HG02763 (cell line): Measurements from ENCODE around the gene PFDN2.
A peak's percentile ranks its signal among the peaks of the same experiment; 100 is the strongest.

ENCODE experiments used
- ATAC-seq: cut with Tn5 transposase; IDR thresholded peaks from one replicate; pipeline ENCODE4 v1.9.1; 2021; ENCODE audit warnings: mild to moderate bottlenecking, moderate library complexity; ENCODE audit not compliant: unreplicated experiment

PFDN2 gene

DNA sequence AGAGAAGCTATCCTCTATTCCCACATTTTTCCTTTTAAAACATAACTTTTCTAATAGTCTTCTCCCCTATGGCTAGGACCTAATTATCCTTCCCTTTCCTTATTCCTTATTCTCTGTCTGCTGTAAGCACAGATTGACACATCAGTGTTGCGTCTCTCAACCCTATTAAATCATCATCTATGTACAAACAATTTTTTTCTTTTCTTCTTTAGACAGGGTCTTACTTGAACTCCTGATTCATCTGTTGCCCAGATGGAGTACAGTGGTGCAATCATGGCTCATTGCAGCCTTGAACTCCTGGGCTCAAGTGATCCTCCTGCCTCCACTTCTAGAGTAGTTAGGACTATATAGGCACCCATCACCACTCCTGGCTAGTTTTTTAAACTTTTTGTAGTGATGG is 11.4 kb downstream of the PFDN2 start:
- no peak for ATAC-seq

DNA sequence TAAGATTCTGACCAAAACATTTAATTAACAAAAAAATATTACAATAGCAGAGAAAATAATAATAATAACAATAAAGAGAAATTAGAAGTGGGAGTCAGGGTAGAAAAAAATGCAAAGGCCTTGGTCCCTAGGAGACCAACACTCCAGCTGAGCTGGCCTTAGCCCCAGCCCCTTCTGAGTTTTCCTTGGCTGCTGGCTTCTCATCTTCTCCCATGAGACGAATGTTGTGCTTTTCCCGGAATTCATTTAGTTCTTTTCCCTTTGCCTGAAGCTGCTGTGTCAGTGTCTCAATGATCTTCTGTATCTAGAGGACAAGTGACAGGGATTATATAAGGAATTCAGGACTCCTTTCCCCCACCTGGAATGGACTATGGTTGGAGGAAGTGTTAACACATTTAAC is 17.3 kb downstream of the PFDN2 start:
- no peak for ATAC-seq

DNA sequence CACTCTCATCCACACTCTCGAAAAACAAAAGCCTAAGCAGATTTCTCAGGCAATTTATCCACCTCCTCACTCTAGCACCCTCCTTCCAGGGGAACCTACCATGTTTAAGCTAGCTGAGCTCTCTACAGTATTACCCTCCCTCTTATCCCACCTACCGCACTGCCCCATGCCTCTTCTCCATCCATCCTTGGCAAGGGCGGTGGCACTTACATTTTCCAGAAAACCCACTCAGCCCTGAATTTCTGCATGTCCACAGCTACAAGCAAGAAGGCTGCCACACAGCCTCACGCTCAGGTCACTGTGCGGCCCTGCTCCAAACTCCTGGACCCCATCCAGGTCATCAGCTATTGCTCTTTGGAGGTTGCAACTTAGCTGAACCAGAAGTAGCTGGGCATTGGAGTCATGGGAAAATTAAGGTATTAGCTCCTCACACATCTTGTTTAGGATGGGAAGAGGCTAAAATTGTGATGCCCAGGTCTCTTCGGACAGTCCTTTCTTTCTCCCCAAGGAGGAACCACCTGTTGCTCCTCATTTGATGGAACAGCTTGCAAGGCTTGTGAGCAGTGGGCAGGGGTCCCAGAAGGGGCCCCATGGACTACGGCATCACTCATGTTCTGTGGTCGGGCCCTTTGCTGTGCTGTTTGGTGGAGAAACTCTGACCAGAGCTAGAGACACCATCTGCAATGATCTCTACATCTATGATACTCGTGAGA is 18.6 kb downstream of the PFDN2 start:
- ATAC-seq, result no peak

DNA sequence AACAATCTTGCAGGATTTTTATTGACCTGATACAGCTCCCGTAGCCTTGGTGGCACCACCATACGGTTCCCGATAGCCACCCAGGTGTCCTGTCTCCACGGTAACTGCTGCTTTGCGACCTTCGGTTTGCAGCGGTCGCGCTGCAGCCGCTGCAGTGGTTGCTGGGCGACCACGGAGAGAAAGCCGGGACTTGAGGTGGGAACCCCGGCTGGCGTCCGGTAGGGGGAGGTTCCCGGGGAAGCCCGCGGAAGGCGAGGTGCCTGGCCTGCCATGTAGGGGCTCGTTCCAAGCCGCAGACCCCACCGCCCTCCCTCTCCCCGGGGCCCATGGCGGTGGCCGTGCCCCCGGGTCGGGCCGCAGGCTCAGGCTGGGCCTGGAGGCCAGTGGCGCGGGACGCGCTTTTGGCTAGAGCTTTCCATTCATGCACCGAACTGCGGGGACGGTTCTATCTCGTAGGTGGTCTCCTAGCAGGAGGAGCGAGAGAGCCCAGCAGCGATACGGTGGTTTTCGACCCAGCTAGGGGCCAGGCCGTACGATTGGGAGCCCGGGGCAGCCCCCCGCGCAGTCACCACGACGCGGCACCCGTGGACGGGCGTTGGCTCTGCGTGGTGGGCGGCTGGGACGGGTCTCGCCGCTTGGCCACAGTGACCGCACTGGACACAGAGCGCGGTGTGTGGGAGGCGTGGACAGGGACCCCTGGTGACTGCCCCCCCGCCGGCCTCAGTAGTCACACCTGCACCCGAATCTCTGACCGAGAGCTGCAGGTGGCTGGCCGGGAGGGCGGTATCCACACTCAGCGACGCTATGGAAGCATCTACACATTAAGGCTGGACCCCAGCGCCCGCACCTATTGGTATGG is 19.4 kb downstream of the PFDN2 start, which contains the start of gene KLHDC9:
Gene KLHDC9, plus strand, starts transcription at position 152 of the 859 bp plus-strand sequence. Its CDS starts 175 bp downstream, at position 327.
- ATAC-seq, result peak; percentile 72

DNA sequence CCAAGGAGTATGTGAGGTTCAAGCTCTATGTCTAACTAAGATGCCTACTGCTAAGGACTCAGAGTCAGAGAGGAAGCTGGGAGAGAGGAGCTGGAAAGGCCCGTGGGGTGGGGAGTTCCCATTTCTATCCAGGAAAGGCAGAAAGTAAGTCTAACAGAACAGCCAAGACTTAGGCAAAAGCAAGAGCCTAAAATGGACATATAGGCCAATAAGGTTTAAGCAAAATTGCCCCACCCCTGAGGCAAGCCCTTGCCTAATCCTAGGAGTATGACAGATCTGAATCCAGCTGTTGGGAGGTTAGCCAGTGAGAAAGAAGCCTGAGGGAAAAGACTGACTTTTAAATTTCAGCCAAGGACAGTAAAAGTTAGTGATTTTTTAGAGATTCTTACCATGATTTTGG is 21.3 kb downstream of the PFDN2 start:
- no peak for ATAC-seq

DNA sequence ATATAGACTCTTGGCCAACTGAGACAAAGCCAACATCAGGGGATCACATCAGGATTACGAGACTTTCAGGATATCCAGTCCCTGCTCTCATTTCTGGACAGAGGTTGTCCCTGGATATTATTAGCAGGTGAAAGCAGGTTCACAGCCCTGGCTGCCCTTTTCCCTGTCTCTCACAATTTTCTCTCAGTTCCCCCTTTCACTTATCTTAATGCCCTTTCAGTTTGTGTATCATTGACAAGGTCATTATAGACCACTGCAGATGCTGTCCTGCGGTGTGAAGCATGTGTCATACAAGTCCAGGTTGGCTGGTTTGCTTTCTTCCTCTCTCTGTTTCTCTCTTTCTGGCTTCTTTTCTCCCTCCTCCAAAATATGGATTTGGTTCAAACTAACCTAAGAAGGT is 21.8 kb downstream of the PFDN2 start:
- ATAC-seq, result no peak

DNA sequence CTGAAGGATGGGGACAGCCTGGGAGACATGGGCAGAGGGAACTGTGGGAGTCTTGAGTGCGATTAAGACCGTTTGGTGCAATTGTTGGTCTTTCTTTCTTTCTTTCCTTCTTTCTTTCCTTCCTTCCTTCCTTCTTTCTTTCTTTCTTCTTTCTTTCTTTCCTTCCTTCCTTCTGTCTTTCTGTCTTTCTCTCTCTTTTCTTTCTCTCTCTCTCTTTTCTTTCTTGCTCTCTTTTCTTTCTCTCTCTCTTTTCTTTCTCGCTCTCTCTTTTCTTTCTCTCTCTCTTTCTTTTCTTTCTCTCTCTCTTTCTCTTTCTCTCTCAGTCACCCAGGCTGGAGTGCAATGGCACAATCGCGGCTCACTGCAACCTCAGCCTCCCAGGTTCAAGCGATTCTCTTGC is 22.6 kb downstream of the PFDN2 start:
- ATAC-seq, result no peak

DNA sequence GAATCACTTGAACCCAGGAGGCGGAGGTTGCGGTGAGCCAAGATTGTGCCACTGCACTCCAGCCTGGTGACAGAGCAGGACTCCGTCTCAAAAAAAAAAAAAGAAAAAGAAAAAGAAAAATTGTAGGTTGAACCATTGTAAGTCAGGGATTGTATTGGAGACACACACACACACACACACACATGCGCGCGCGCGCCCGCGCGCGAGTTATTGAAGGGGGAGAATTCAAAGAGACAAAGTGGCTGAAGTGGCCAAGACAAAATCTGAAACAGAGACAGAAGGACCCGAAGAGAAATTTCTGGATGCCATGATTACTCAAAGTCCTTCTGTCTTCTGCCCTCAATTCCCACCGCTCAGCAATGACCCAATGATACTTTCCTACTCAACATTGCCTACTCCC is 23.4 kb downstream of the PFDN2 start:
- no peak for ATAC-seq

DNA sequence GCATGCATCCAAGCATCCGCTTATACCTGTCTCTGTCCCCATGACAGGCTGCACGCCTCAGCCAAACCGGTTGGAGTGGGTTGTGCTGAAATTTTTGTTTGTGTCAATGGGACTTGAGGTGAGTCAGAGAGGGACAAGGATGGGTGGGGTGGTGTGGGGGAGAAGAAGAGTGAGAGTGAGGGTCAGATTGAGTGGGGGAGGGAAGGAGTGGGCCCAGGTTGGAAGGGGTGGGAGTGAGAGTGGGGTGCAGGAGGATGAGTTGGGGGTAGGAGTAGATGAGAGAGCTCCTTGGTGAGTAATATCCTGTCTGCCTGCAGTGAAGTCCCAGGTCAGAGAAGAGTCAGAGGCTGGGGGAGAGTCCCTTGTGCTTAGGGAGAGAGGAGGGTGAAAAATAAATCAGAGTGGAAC is 25.2 kb downstream of the PFDN2 start:
- ATAC-seq, result no peak

DNA sequence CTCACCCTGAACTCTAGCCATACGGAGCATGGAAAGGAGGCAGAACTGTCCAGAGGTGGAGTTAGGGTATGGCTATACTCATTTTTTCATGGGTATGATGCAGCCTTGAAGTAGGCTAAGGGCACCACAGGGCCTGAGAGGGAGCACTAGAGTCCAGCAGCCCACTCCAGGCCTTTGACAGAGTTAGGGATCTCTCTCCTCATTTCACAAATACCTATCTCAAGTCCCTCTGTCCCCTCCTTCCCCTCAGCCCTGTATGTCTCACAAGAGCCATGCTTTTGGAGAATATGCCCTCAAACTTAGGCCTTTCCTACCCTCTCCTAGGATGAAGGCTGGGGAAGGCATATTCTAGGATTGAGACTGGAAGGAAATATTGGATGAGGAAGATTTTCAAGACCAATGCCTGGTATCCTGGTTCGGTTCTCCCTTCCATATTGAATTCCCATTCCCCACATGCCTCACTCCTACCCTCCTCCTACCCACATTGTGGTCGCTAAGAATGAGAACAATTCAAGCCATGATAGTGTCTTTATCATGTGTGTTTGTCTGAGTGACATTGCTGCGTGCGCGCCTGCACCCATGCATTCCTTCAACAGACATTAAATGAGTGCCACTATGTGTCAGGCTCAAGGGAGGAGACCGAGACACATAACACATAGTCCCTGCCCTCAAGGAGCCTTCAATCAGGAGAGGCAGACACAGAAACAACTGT is 25.9 kb downstream of the PFDN2 start:
- no peak for ATAC-seq

DNA sequence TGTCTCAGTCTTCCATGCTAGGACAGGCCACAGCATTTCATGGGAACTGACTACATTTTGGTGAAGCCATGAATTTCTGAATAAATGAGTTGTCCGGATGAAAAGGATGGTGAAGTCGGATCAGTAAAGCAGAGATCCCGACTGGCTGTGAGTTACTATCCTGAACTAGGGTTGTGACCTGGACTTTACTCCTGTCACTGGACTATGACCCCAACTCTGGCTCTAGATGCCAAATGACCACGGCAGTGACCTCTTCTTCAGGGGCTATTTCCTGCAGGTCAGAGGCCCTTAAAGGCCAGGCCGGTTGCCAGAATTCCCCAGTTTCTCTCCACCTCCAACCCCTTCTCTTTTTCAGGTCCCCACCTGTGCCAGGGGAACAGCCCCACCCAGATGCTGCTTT is 26.7 kb downstream of the PFDN2 start:
- no peak for ATAC-seq

DNA sequence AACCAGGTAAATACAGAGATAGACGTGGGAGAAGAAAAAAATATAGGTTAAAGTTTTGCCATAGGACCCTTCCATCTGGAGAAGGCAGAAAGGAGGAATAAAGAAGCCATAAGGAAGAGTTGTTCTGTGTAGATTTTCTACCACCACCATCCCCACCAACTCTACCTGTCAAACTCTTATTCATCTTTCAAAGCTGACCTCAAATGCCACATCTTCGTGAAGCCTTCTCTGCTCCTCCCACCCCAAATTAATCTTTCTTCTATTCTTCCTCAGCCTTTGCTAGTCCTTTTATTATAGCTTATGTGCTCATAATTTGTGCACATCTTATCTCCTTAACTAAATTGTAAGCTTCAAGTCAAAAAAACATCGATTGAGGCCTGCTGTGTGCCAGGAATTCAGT is 27.2 kb downstream of the PFDN2 start:
- ATAC-seq, result no peak

DNA sequence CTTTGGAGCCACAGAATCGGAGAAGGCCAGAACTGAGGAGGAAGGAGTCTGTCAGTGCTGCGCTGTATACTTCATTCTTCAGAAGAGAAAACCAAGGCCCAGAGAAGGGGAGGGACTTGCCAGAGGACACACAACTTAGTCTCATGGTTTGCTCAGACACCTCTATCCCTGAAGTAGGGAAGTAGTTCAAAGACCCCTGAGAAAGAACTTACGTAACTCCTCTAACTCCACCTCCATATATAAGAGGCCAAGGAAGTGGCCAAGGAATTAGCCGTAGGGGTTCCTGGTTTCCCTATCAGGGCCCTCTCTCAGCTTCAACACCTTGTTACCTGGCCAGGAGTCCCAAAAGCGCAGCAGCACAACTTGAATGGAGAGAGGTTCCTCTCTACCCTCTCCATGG is 27.9 kb downstream of the PFDN2 start:
- no peak for ATAC-seq

DNA sequence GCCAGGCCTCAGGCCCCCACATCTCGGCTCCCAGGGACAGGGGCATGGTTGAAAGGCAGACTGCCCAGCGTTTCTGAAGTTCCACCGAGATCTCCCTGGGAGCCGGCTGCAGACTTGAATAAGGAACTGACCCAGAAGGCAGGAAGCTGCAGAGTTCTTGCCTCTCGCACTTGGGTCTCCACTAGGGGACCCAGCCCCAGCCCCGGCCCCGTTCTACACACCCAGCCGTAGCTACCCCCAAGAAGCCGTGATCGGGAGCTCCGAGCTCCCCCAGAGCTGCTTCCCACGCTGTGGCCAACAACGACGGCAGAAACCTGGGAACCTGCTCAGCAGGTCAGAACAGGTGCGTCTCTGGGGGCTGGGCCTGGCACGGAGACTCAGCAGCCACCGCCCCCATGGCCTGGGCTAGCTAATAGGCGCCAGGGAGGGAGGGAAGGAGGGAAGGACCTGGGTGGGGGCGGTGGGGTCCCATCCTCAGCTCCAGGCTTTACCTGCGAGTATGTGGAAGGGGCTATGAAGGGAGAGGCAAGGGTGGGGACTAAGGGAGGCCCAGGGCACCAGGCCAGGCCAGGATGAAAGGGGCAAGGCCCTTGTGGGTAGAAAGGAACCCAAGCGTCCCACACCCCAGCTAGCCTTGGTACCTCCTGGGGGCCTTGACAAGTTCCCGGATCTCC is 28.4 kb downstream of the PFDN2 start, which contains the start of gene NECTIN4:
Gene NECTIN4, minus strand, starts transcription at position 308 of the 674 bp plus-strand sequence. Its CDS starts 262 bp downstream, at position 46.
- ATAC-seq, result no peak

DNA sequence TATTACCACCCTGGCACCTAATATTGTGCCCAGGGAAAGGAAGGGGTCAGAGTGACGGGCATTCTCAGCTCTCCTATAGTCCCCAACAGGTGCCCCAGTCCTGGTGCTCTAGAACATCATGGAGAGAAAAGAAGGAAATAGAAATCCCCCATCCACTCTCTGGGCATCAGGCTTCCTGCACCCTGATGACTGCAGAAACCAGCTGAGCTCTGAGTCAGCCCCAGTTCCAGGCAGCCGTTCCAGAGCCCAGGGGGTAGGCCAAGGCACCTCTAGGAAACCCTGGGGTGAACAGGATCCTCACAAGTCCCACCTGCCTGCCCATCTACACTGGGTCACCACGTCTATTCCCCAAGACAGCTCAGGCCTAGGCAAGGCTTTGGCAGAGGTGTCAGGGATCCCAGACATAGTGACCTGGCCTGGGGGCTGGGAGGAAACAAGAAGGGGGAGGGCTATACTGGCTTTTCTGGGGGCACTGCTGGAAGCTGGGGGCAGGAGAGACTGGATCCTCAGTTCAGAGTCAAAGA is 29.2 kb downstream of the PFDN2 start:
- no peak for ATAC-seq

DNA sequence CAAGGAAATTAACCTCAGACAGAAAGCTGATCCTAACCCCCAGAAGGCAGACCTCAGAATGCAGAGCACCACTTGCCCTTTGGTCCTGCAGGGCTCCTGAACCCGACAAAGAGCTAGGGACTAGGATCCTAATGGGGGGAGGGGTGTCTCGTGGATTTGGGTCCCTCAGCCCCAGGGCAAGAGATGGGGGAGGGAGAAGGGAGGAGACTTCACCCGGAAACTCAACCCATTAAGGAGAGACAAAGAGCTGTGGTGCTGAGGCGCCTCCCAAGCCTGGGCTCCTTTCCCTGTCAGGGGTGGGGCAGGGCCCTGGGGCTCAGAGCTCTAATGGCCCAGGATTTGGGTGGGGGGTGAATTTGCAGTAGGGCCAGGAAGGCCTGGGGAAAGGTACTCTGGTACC is 31.4 kb downstream of the PFDN2 start:
- ATAC-seq, result no peak

DNA sequence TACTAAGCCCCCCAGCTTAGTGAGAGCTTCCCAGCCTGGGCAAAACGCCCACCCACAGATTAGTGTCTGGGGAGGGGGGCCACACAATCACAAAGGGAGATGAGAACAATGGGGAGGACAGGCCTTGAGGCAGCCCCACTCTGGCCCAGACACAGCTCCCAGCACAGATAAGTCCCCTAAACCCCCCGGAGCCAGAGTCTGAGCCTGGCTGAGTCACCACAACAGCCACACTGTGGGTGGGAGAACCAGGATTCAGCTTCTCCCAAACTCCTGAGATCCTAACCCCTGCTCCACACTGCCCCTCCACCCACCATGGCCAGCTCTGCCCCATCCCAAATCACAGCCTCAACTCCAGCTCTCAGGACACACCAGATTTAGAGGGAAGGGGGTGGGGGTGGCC is 32.7 kb downstream of the PFDN2 start:
- ATAC-seq, result no peak

DNA sequence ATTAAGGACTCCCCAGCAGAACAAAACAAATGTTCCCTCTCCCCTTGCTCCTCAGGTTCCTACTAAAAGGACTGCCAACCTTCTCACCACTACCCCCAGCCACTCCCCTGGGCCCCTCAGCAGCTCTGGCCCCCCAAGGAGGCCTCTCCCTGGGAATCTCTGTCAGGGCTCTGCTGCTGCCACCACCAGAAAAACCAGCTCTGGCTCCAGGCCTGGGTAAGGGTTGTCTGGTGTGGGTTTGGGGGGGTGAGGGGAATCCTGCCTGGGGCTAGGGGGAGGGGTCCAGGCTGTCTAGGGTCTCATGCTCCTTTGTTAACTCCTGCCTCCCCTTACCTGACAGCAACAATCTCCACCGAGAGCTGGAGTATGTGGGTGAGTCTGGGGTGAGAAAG is 33.2 kb downstream of the PFDN2 start:
- ATAC-seq, result no peak

DNA sequence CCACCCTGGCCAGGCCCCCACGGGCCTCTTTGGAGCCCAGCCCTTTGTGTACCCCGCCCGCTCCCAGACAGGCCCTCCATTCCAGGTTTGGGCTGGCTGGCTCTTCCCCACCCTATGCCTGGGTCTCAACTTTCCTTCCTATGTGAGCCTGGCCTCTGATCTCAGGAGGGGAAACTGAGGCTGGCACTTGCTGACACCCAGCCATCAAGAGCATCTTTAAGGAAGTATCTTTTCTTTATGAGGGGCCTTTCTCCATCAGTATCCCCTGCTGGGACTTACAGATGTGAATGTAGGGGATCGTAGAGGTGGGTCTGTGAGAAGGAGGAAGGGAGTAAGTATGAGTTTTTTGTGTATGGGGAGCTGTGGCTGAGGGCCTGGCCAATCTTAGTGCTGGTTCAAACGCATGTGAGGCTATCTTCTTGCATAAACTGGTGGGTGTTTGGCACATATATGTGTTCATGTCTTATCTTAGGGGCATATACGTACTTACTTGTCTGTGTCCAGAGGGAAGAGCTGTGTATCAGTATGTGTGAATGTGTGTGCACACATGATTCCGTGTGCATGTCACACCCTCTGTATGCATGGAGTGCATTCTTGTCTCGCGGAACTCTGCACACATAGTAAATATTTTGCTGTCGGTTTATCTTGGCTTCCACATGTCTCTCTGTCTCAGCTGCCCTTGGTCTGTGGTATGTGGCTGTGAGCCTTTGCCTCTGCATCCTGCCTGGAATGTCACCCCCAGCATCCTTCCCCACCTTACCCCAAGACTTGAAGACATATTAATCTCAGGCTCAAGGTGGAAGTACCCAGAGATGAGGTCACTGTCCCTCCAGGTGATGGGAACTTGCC is 33.9 kb downstream of the PFDN2 start:
- no peak for ATAC-seq
